K562 (cell line): ENCODE measurements around the gene RPP25. TPM values are rescaled to one million over a fixed set of nuclear protein-coding genes. Genes with fewer than 3 reads are reported as not detected.

ENCODE experiments used
- ATAC-seq: fragments of 200-7000 bp; cut with Tn5 transposase; 3 replicates; pipeline ENCODE4 v1.9.1; 2020; ENCODE audit warnings: moderate library complexity
- BruUV-seq: library from RNA; stranded (reverse); fragments of 400-500 nt; replicated peaks from 2 replicates; lab custom pipeline; 2021; lab: Mats Ljungman, UMichigan
- CTCF ChIA-PET: fragments of 300-600 bp; formaldehyde crosslinking; extraction: SDS; loops from one replicate; lab custom pipeline; 2021; ENCODE audit warnings: low intra/inter-chr PET ratio; lab: Yijun Ruan, JAX
- POLR2A ChIA-PET: fragments of 300-600, 350-650 bp; sonication (Branson Sonifier 250); formaldehyde crosslinking; extraction: SDS; loops from one replicate; lab custom pipeline; 2021; ENCODE audit warnings: antibody characterized with exemption, inconsistent platforms; lab: Yijun Ruan, JAX
- DNase-seq, 4 experiments: peaks; one replicate each; pipeline versions ENCODE4 v3.0.0 to v3.0.0-alpha.2; 2011 to 2018; ENCODE audit warnings: low spot score in 3 of 4, mixed read lengths in 3 of 4; ENCODE audit errors: extremely low read depth in 1 of 4
- FAIRE-seq: peaks from 2 replicates; lab custom pipeline; 2011; peaks lifted over from hg19 to GRCh38; lab: Jason Lieb, UNC
- H2AFZ ChIP-seq: 2 replicates; pipeline ENCODE4 v1.6.0; 2011; ENCODE audit warnings: low read depth, low read length, control low read depth, inconsistent platforms
- H3K27ac ChIP-seq: fragments of 200-600 bp; 3 replicates; pipeline ENCODE4 v1.8.0; 2011; ENCODE audit warnings: low read depth, mild to moderate bottlenecking, control low read depth, inconsistent platforms, low read length, moderate library complexity, mixed read lengths; ENCODE audit errors: extremely low read depth
- H3K27me3 ChIP-seq, 2 experiments: fragments of 300-600 bp in 1 of 2; 2 replicates in 1 of 2; 3 replicates in 1 of 2; pipeline versions ENCODE4 v1.6.0 to v1.8.0; 2011; ENCODE audit warnings: inconsistent platforms in 2 of 2, low read length in 2 of 2, mild to moderate bottlenecking in 1 of 2, mixed read lengths in 1 of 2, moderate library complexity in 1 of 2; ENCODE audit not compliant: control insufficient read depth in 2 of 2, insufficient read depth in 2 of 2
- H3K36me3 ChIP-seq: fragments of 300-600 bp; 3 replicates; pipeline ENCODE4 v1.8.0; 2011; ENCODE audit warnings: mild to moderate bottlenecking, low read length, inconsistent platforms; ENCODE audit not compliant: control insufficient read depth, insufficient read depth
- H3K4me1 ChIP-seq, 2 experiments: fragments of 200-600 bp in 1 of 2; replicated peaks in 1 of 2; 2 replicates in 1 of 2; 3 replicates in 1 of 2; pipeline versions ENCODE4 v1.5.1 to v1.8.0; 2011; ENCODE audit warnings: inconsistent platforms in 2 of 2, low read length in 2 of 2, mild to moderate bottlenecking in 1 of 2, mixed read lengths in 1 of 2, moderate library complexity in 1 of 2; ENCODE audit not compliant: control insufficient read depth in 2 of 2, insufficient read depth in 2 of 2
- H3K4me2 ChIP-seq: 2 replicates; pipeline ENCODE4 v1.6.1; 2011; ENCODE audit warnings: low read length, control low read depth, inconsistent platforms, mixed read lengths; ENCODE audit not compliant: insufficient read depth
- H3K4me3 ChIP-seq: fragments of 200-600 bp; sonication (generic), shearing (Covaris generic); 2 replicates; pipeline ENCODE4 v1.5.1; 2016; ENCODE audit warnings: control low read depth, inconsistent platforms
- H3K79me2 ChIP-seq: fragments of 200-600 bp; 3 replicates; pipeline ENCODE4 v1.8.0; 2011; ENCODE audit warnings: low read length, inconsistent platforms; ENCODE audit not compliant: control insufficient read depth, insufficient read depth
- H3K9ac ChIP-seq, 2 experiments: 2 replicates each; pipeline versions ENCODE4 v1.6.0 to v1.6.1; 2011; ENCODE audit warnings: low read depth in 2 of 2, low read length in 2 of 2, control low read depth in 1 of 2, inconsistent platforms in 1 of 2, mild to moderate bottlenecking in 1 of 2, mixed read lengths in 1 of 2; ENCODE audit not compliant: insufficient read depth in 1 of 2
- H3K9me1 ChIP-seq: one replicate; pipeline ENCODE4 v1.6.0; 2011; ENCODE audit warnings: inconsistent platforms, mild to moderate bottlenecking, low read length, moderate library complexity; ENCODE audit not compliant: control insufficient read depth, insufficient read depth
- H3K9me3 ChIP-seq: replicated peaks from 2 replicates; pipeline ENCODE4 v1.5.1; 2011; ENCODE audit warnings: low read depth, low read length, inconsistent platforms; ENCODE audit not compliant: control insufficient read depth, insufficient read depth
- H4K20me1 ChIP-seq: replicated peaks from 2 replicates; pipeline ENCODE4 v1.6.1; 2011; ENCODE audit warnings: low read length, inconsistent platforms, mixed read lengths; ENCODE audit not compliant: control insufficient read depth, insufficient read depth
- E2F4 ChIP-seq: sonication (generic); formaldehyde crosslinking; IDR thresholded peaks from 2 replicates; pipeline ENCODE4 v1.8.0; 2022; ENCODE audit warnings: mild to moderate bottlenecking, low read depth, missing genetic modification reagents
- PTRF ChIP-seq: fragments of 450-650 bp; IDR thresholded peaks from 2 replicates; pipeline ENCODE4 v1.6.1; 2016; ENCODE audit warnings: mild to moderate bottlenecking, missing genetic modification characterization, missing compliant biosample characterization
- REST ChIP-seq, 2 experiments: fragments of 450-650 bp; formaldehyde crosslinking in 1 of 2; IDR thresholded peaks; 2 replicates each; pipeline versions ENCODE4 v1.4.0 to v1.6.1; 2014 to 2020; ENCODE audit warnings: mild to moderate bottlenecking in 2 of 2, borderline replicate concordance in 1 of 2, low read depth in 1 of 2
- TOE1 ChIP-seq, 2 experiments: fragments of 450-650 bp in 1 of 2; sonication (generic) in 1 of 2; formaldehyde crosslinking in 1 of 2; IDR thresholded peaks; 2 replicates each; pipeline versions ENCODE4 v1.7.1 to v1.8.0; 2016 to 2022; ENCODE audit warnings: borderline replicate concordance in 2 of 2, mild to moderate bottlenecking in 2 of 2, antibody characterized with exemption in 1 of 2, inconsistent platforms in 1 of 2, low read depth in 1 of 2, missing genetic modification reagents in 1 of 2, moderate library complexity in 1 of 2
- ZC3H11A ChIP-seq: IDR thresholded peaks from 2 replicates; pipeline ENCODE4 v1.6.1; 2012; ENCODE audit warnings: low read depth, low read length, improper control_type of control experiment
- ZFX ChIP-seq: sonication (generic); formaldehyde crosslinking; IDR thresholded peaks from 2 replicates; pipeline ENCODE4 v1.8.0; 2022; ENCODE audit warnings: mild to moderate bottlenecking, missing genetic modification reagents, moderate library complexity
- ZNF280B ChIP-seq: fragments of 250-450 bp; sonication (Bioruptor Pico); IDR thresholded peaks from 2 replicates; pipeline ENCODE4 v1.5.1; 2021; ENCODE audit warnings: mild to moderate bottlenecking
- WGBS: fragments of 100-300 bp; shearing (Covaris generic); methylation state at CpG from one replicate; pipeline ENCODE4 v1.1.6; 2016; ENCODE audit warnings: low coverage, mixed read lengths; ENCODE audit not compliant: insufficient coverage; ENCODE audit errors: missing lambda C conversion rate; 5-methylcytosine and 5-hydroxymethylcytosine counted together
- in situ Hi-C: fragments of 300-500 bp; cut with MboI; formaldehyde crosslinking; loops from 4 replicates; pipeline ENCODE4 v1.15.0; 2018; ENCODE audit warnings: inconsistent platforms, mixed read lengths
- intact Hi-C: fragments of 100-400 bp; cut with micrococcal nuclease; formaldehyde crosslinking; loops from 2 replicates; pipeline ENCODE4 v1.14.2; 2022
- polyA plus RNA-seq, 8 experiments: library from polyadenylated mRNA; depleted of rRNA in 4 of 8; stranded (reverse) in 5 of 8; unstranded in 3 of 8; fragments of >200 nt; fragmentation: Nextera tagmentation in 2 of 8; fragmentation: Illumina TruSeq in 1 of 8; extraction: Ambion mirVana in 2 of 8; extraction: Trizol in 1 of 8; gene quantifications; 2 replicates each; pipeline versions ENCODE4 v1.2.1 to v1.2.3, GENCODE V29; 2011 to 2014; ENCODE audit warnings: inconsistent platforms in 1 of 8, missing spikeins in 1 of 8
- total RNA-seq, 7 experiments: library from RNA; depleted of rRNA in 6 of 7; stranded (reverse); fragments of >200 nt in 6 of 7; fragmentation: Illumina TruSeq in 2 of 7; extraction: Trizol in 2 of 7; gene quantifications; 2 replicates each; pipeline versions ENCODE4 v1.2.1 to v1.2.3, GENCODE V29; 2011 to 2021; ENCODE audit warnings: low replicate concordance in 1 of 7

RPP25 gene
- total and polyA plus RNA-seq, 9 of the 15 experiments (the other 6 are each of a cell fraction or from before 2014, with no cell fraction given): 1.1 to 12.3 (median 5.6) TPM

- Histone ChIP-seq H2AFZ (no peak overlapping the region), H3K27me3 (peaks cover 16 to 36% of the 10 kb centered on the region in 2 experiments), H3K27ac (no peak overlapping the region), H3K4me1 (no peaks in the 10 kb centered on the region), H3K9ac (no peak overlapping the region), H4K20me1 (no peaks in the 10 kb centered on the region; the same call in 1 of the 2 replicates), H3K4me2 (no peak overlapping the region), H3K79me2 (no peaks in the 10 kb centered on the region), H3K4me3 (no peak overlapping the region), H3K9me3 (no peaks in the 10 kb centered on the region), H3K9me1 (no peaks in the 10 kb centered on the region), H3K36me3 (no peaks in the 10 kb centered on the region)
- CTCF ChIA-PET: interaction anchor here (0.6 to 2.6 kb wide), 7 partner anchors 32 to 294 kb away, joined by 3 to 16 read pairs (median 3); partner anchors contain the start of gene RPP25
- in situ Hi-C loops: no loop called here
- intact Hi-C loops: loop anchor here (1.0 to 5.0 kb wide), 5 partner anchors 33 to 351 kb away; partner anchors contain the start of genes FAM219B and ULK3
- POLR2A ChIA-PET: interaction anchor here (0.7 kb wide), 1 partner anchor 34 kb away, joined by 3 read pairs; no protein-coding TSS in a partner anchor
- FAIRE-seq (peak; percentile 93), DNase-seq (peak; percentile 51 to 78 (median 62)), ATAC-seq (peak; percentile 100)
- no TSS peak for BruUV-seq
- 0% methylated on average over 4 of the region's 4 CpGs for WGBS
- TF ChIP-seq PTRF (tag): no peak
- TF ChIP-seq REST (IDR thresholded peaks at IDR 0.05; ENCODE audit: borderline replicate concordance): peak; percentile 99
- peak; percentile 95 for TF ChIP-seq REST (CRISPR knock-in tag; IDR thresholded peaks at IDR 0.05; ENCODE audit: low read depth)
- peak; percentile 58; the same call in 1 of the 2 replicates for TF ChIP-seq E2F4 (CRISPR knock-in tag)
- no peak for TF ChIP-seq ZC3H11A
- no peak for TF ChIP-seq ZFX
- no peak for TF ChIP-seq ZNF280B (CRISPR knock-in tag)
- TF ChIP-seq TOE1 (IDR thresholded peaks at IDR 0.05; ENCODE audit: borderline replicate concordance): no peak
- TF ChIP-seq TOE1 (CRISPR knock-in tag; IDR thresholded peaks at IDR 0.05; ENCODE audit: borderline replicate concordance, low read depth): no peak
Measured at GRCh38 chr15:74988007-74988800, 31.6 kb upstream of the RPP25 start.
